Astrocyte (in vitro differentiated cells and primary cell): ENCODE data around the gene CCDC90B.
"Not testable (repeated sequence)": the region's sequence is repeated elsewhere in the genome, so short reads cannot be mapped to it uniquely, and the experiment has no call there.

Experiments
- CTCF ChIP-seq: IDR thresholded peaks from 2 replicates; pipeline ENCODE4 v1.5.1; 2011; ENCODE audit warnings: low read depth, mild to moderate bottlenecking, inconsistent platforms, low read length, moderate library complexity; ENCODE audit not compliant: insufficient read depth
- EZH2 ChIP-seq: IDR thresholded peaks from 2 replicates; pipeline ENCODE4 v1.6.1; 2012; ENCODE audit warnings: mild to moderate bottlenecking, low read length, inconsistent platforms; ENCODE audit not compliant: insufficient read depth

- TF ChIP-seq CTCF, EZH2: not testable (repeated sequence)
Measured at GRCh38 chr11:83271734-83272133, 14.4 kb downstream of the CCDC90B start.
